ENCODE measurements around the gene ADORA1.

The ADORA1 gene

DNA sequence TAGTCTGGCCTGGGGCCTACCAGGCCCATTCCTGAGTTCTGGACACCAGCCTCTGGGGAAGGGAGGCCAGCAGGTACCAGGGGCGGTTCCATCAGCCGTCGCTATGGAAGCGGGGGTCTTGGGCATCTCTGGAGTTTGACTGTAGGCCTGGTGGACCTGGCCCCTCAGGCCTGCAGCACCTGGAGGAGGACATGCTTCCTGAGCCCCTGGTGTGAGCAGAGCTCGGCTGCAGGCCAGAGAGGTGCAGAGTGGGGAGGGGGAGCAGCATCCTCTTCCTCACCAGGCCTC is 40.3 kb downstream of the ADORA1 start:
- no peak for TF ChIP-seq EZH2 (IDR thresholded peaks at IDR 0.05; ENCODE audit: borderline replicate concordance, low read length)
- TF ChIP-seq, protein P1, sequence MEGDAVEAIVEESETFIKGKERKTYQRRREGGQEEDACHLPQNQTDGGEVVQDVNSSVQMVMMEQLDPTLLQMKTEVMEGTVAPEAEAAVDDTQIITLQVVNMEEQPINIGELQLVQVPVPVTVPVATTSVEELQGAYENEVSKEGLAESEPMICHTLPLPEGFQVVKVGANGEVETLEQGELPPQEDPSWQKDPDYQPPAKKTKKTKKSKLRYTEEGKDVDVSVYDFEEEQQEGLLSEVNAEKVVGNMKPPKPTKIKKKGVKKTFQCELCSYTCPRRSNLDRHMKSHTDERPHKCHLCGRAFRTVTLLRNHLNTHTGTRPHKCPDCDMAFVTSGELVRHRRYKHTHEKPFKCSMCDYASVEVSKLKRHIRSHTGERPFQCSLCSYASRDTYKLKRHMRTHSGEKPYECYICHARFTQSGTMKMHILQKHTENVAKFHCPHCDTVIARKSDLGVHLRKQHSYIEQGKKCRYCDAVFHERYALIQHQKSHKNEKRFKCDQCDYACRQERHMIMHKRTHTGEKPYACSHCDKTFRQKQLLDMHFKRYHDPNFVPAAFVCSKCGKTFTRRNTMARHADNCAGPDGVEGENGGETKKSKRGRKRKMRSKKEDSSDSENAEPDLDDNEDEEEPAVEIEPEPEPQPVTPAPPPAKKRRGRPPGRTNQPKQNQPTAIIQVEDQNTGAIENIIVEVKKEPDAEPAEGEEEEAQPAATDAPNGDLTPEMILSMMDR (IDR thresholded peaks at IDR 0.05; ENCODE audit: low read length), result no peak
- Histone ChIP-seq H3K9me2 (ENCODE audit: low read depth, low read length) (no peaks in the 10 kb centered on the region), H3K36me3 (ENCODE audit: insufficient read depth, low read length) (no peaks in the 10 kb centered on the region), H3K9ac (ENCODE audit: low read length) (no peak overlapping the region), H3K4me1 (ENCODE audit: insufficient read depth, low read length, severe bottlenecking) (no peaks in the 10 kb centered on the region), H4K20me1 (ENCODE audit: insufficient read depth, low read length) (no peaks in the 10 kb centered on the region), H2AFZ (ENCODE audit: low read length) (no peak overlapping the region), H3K9me3 (ENCODE audit: low read length) (no peaks in the 10 kb centered on the region), H3F3A (ENCODE audit: insufficient read depth, low read length) (no peaks in the 10 kb centered on the region), H3K27me3 (ENCODE audit: insufficient read depth, low read length) (0 out of 2 replicates have a peak, but pooled peaks cover 9% of the 10 kb centered on the region), H3K4me2 (ENCODE audit: low read length) (no peak overlapping the region), H3K79me2 (ENCODE audit: insufficient read depth, low read length) (no peaks in the 10 kb centered on the region), H3K27ac (ENCODE audit: low read depth, low read length, poor library complexity, severe bottlenecking) (no peak overlapping the region), H3K4me3 (ENCODE audit: low read depth, low read length, poor library complexity, severe bottlenecking) (no peak overlapping the region)

DNA sequence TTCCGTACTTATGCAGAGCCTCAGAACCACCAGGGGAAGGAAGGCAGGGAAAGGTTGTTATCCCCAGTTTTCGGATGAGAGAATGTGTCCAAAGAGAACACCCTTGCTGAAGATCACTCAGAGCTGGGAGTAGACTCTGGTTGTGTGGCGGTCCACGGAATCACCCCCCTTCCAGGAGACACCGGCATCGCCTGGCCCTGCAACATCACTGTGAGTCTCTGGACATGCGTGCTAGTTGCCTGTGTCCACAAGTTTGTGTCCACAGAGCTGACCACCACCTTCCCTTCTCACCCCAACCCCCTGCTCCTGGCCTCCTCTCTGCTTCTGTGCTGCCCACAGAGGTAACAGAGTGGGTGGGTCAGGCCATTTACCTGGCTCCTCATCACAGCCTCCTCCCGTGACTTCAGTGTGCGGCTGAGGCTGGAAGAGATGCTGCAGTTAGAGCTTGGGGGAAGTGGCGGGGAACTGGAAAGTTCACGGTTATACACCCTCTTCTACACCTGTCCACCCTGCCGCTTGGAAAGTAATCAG is 40.8 kb downstream of the ADORA1 start:
- H3K9ac ChIP-seq (ENCODE audit: low read length), result no peak overlapping the region

GRCh38 chr1:203168991-203169390 is 41.5 kb downstream of the ADORA1 start:
- no peaks in the 10 kb centered on the region for H3K4me1 ChIP-seq (ENCODE audit: insufficient read depth, low read length, severe bottlenecking)
- no peak overlapping the region for H3K4me2 ChIP-seq (ENCODE audit: low read length)
- TF ChIP-seq EZH2 (IDR thresholded peaks at IDR 0.05; ENCODE audit: borderline replicate concordance, low read length), result no peak
- TF ChIP-seq, protein P1 (IDR thresholded peaks at IDR 0.05; ENCODE audit: low read length), result no peak
- H3K9me2 ChIP-seq (ENCODE audit: low read depth, low read length), result no peaks in the 10 kb centered on the region
- no peaks in the 10 kb centered on the region for H3F3A ChIP-seq (ENCODE audit: insufficient read depth, low read length)
- 0 out of 2 replicates have a peak, but pooled peaks cover 9% of the 10 kb centered on the region for H3K27me3 ChIP-seq (ENCODE audit: insufficient read depth, low read length)
- H3K79me2 ChIP-seq (ENCODE audit: insufficient read depth, low read length), result no peaks in the 10 kb centered on the region
- no peaks in the 10 kb centered on the region for H4K20me1 ChIP-seq (ENCODE audit: insufficient read depth, low read length)
- no peak overlapping the region for H3K4me3 ChIP-seq (ENCODE audit: low read depth, low read length, poor library complexity, severe bottlenecking)
- no peak overlapping the region for H3K27ac ChIP-seq (ENCODE audit: low read depth, low read length, poor library complexity, severe bottlenecking)
- no peaks in the 10 kb centered on the region for H3K36me3 ChIP-seq (ENCODE audit: insufficient read depth, low read length)
- H2AFZ ChIP-seq (ENCODE audit: low read length), result no peak overlapping the region
- H3K9me3 ChIP-seq (ENCODE audit: low read length), result no peaks in the 10 kb centered on the region
- no peak overlapping the region for H3K9ac ChIP-seq (ENCODE audit: low read length)

More for the DNA sequence above, 40.8 kb downstream of the ADORA1 start:
- H3K9me2 ChIP-seq (ENCODE audit: low read depth, low read length), result no peaks in the 10 kb centered on the region
- H3K4me3 ChIP-seq (ENCODE audit: low read depth, low read length, poor library complexity, severe bottlenecking), result no peak overlapping the region
- no peaks in the 10 kb centered on the region for H4K20me1 ChIP-seq (ENCODE audit: insufficient read depth, low read length)
- no peaks in the 10 kb centered on the region for H3K36me3 ChIP-seq (ENCODE audit: insufficient read depth, low read length)
- H3K4me1 ChIP-seq (ENCODE audit: insufficient read depth, low read length, severe bottlenecking), result no peaks in the 10 kb centered on the region
- no peaks in the 10 kb centered on the region for H3F3A ChIP-seq (ENCODE audit: insufficient read depth, low read length)
- no peak for TF ChIP-seq EZH2 (IDR thresholded peaks at IDR 0.05; ENCODE audit: borderline replicate concordance, low read length)
- TF ChIP-seq, protein P1 (IDR thresholded peaks at IDR 0.05; ENCODE audit: low read length), result no peak
- no peak overlapping the region for H3K4me2 ChIP-seq (ENCODE audit: low read length)
- no peaks in the 10 kb centered on the region for H3K79me2 ChIP-seq (ENCODE audit: insufficient read depth, low read length)
- no peaks in the 10 kb centered on the region for H3K9me3 ChIP-seq (ENCODE audit: low read length)
- H2AFZ ChIP-seq (ENCODE audit: low read length), result no peak overlapping the region
- H3K27me3 ChIP-seq (ENCODE audit: insufficient read depth, low read length), result 0 out of 2 replicates have a peak, but pooled peaks cover 9% of the 10 kb centered on the region
- H3K27ac ChIP-seq (ENCODE audit: low read depth, low read length, poor library complexity, severe bottlenecking), result no peak overlapping the region

All from OCI-LY1 (cell line).